HG02642 (cell line): ENCODE data around the gene AKAP6.
"Not testable (repeated sequence)": the region's sequence is repeated elsewhere in the genome, so short reads cannot be mapped to it uniquely, and the experiment has no call there.

Experiments used
- ATAC-seq: cut with Tn5 transposase; IDR thresholded peaks from one replicate; pipeline ENCODE4 v1.9.1; 2021; ENCODE audit warnings: mild to moderate bottlenecking; ENCODE audit not compliant: unreplicated experiment, poor library complexity

AKAP6 gene

GRCh38 chr14:32370714-32371113 lies 41.6 kb downstream of the AKAP6 start:
- ATAC-seq = no peak

GRCh38 chr14:32372154-32372553 lies 43.1 kb downstream of the AKAP6 start:
- no peak for ATAC-seq

GRCh38 chr14:32373174-32373573 lies 44.1 kb downstream of the AKAP6 start:
- not testable (repeated sequence) for ATAC-seq

GRCh38 chr14:32374155-32374554 lies 45.1 kb downstream of the AKAP6 start:
- ATAC-seq = no peak

- no peak for ATAC-seq
Measured at GRCh38 chr14:32375663-32376062, 46.6 kb downstream of the AKAP6 start.

- no peak for ATAC-seq
Measured at GRCh38 chr14:32377046-32377646, 48.0 kb downstream of the AKAP6 start.

GRCh38 chr14:32378284-32378683 lies 49.2 kb downstream of the AKAP6 start:
- no peak for ATAC-seq

GRCh38 chr14:32379447-32379846 lies 50.3 kb downstream of the AKAP6 start:
- ATAC-seq = no peak

- ATAC-seq = no peak
Measured at GRCh38 chr14:32381869-32382268, 52.8 kb downstream of the AKAP6 start.

GRCh38 chr14:32382704-32383103 lies 53.6 kb downstream of the AKAP6 start:
- no peak for ATAC-seq

GRCh38 chr14:32383364-32384009 lies 54.4 kb downstream of the AKAP6 start:
- no peak for ATAC-seq

GRCh38 chr14:32384464-32384863 lies 55.4 kb downstream of the AKAP6 start:
- no peak for ATAC-seq

GRCh38 chr14:32387295-32387694 lies 58.2 kb downstream of the AKAP6 start:
- ATAC-seq = not testable (repeated sequence)

- ATAC-seq = no peak
Measured at GRCh38 chr14:32393119-32393518, 64.0 kb downstream of the AKAP6 start.

GRCh38 chr14:32394038-32394437 lies 64.9 kb downstream of the AKAP6 start:
- ATAC-seq = no peak

- ATAC-seq = no peak
Measured at GRCh38 chr14:32396885-32397284, 67.8 kb downstream of the AKAP6 start.

- ATAC-seq = no peak
Measured at GRCh38 chr14:32397861-32398640, 69.0 kb downstream of the AKAP6 start.

GRCh38 chr14:32399920-32400319 lies 70.8 kb downstream of the AKAP6 start:
- ATAC-seq = no peak

- ATAC-seq = no peak
Measured at GRCh38 chr14:32400480-32400879, 71.4 kb downstream of the AKAP6 start.

- ATAC-seq = no peak
Measured at GRCh38 chr14:32403021-32403420, 73.9 kb downstream of the AKAP6 start.

GRCh38 chr14:32403688-32404087 lies 74.6 kb downstream of the AKAP6 start:
- no peak for ATAC-seq
